ENCODE data around the gene TNRC6C.

TNRC6C gene

GRCh38 chr17:78013683-78014467, 55.4 kb downstream of the TNRC6C start:
- peak; percentile 75 for DNase-seq (ENCODE audit: low spot score)

- no peak for DNase-seq (ENCODE audit: low spot score)
Observed at GRCh38 chr17:78014646-78015045, 56.1 kb downstream of the TNRC6C start.

GRCh38 chr17:78016852-78017251, 58.3 kb downstream of the TNRC6C start:
- DNase-seq (ENCODE audit: low spot score), result no peak

- peak; percentile 43 for DNase-seq (ENCODE audit: low spot score)
Observed at GRCh38 chr17:78019367-78019975, 61.0 kb downstream of the TNRC6C start.

- peak; percentile 40 for DNase-seq (ENCODE audit: low spot score)
Observed at GRCh38 chr17:78019976-78020716, 61.6 kb downstream of the TNRC6C start.

GRCh38 chr17:78020717-78021108, 62.2 kb downstream of the TNRC6C start:
- DNase-seq (ENCODE audit: low spot score), result no peak

GRCh38 chr17:78022425-78022824, 63.9 kb downstream of the TNRC6C start:
- DNase-seq (ENCODE audit: low spot score), result no peak

- DNase-seq (ENCODE audit: low spot score), result no peak
Observed at GRCh38 chr17:78023042-78023441, 64.5 kb downstream of the TNRC6C start.

GRCh38 chr17:78026381-78026780, 67.9 kb downstream of the TNRC6C start:
- no peak for DNase-seq (ENCODE audit: low spot score)

GRCh38 chr17:78027121-78027520, 68.6 kb downstream of the TNRC6C start:
- no peak for DNase-seq (ENCODE audit: low spot score)

GRCh38 chr17:78029697-78030096, 71.2 kb downstream of the TNRC6C start:
- no peak for DNase-seq (ENCODE audit: low spot score)

GRCh38 chr17:78031435-78031834, 72.9 kb downstream of the TNRC6C start:
- DNase-seq (ENCODE audit: low spot score), result no peak

- no peak for DNase-seq (ENCODE audit: low spot score)
Observed at GRCh38 chr17:78032166-78032565, 73.7 kb downstream of the TNRC6C start.

- DNase-seq (ENCODE audit: low spot score), result no peak
Observed at GRCh38 chr17:78034429-78035091, 76.1 kb downstream of the TNRC6C start.

GRCh38 chr17:78037280-78037679, 78.8 kb downstream of the TNRC6C start:
- no peak for DNase-seq (ENCODE audit: low spot score)

GRCh38 chr17:78038748-78039288, 80.3 kb downstream of the TNRC6C start:
- no peak for DNase-seq (ENCODE audit: low spot score)

- no peak for DNase-seq (ENCODE audit: low spot score)
Observed at GRCh38 chr17:78039581-78039980, 81.1 kb downstream of the TNRC6C start.

- DNase-seq (ENCODE audit: low spot score), result peak; percentile 24
Observed at GRCh38 chr17:78040440-78041385, 82.2 kb downstream of the TNRC6C start.

- no peak for DNase-seq (ENCODE audit: low spot score)
Observed at GRCh38 chr17:78041386-78042179, 83.1 kb downstream of the TNRC6C start.

GRCh38 chr17:78042542-78042941, 84.0 kb downstream of the TNRC6C start:
- DNase-seq (ENCODE audit: low spot score), result no peak

Measured in CD4-positive, alpha-beta T cell treated with Interleukin-2 at 100 ng/mL for 4 hours (primary cell).